Measurements from ENCODE around the gene SAMD3.
"Not testable (repeated sequence)": the region's sequence is repeated elsewhere in the genome, so short reads cannot be mapped to it uniquely, and the experiment has no call there.

The SAMD3 gene

DNA sequence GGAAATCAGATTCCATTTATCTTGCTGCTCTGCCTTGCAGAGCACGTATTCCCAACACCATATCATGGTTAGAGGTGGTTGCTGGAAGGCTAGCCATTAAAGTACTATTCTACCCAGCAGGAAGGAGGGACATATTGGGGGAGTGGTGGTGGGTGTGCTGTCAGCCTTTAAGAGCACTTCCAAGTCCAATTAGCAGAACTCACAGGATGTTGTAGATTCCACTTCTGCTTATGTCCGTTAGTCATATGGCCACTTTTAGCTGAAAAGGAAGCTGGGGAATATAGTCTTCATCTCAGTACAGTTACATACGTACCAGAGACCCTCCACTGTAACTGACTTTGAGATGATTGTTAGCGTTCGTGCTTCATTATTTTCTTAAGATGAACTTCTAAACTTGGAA, 94.4 kb downstream of the SAMD3 start:
- no peak for DNase-seq

- DNase-seq: no peak
These were observed 95.6 kb downstream of the SAMD3 start for GRCh38 chr6:130127195-130127594.

DNA sequence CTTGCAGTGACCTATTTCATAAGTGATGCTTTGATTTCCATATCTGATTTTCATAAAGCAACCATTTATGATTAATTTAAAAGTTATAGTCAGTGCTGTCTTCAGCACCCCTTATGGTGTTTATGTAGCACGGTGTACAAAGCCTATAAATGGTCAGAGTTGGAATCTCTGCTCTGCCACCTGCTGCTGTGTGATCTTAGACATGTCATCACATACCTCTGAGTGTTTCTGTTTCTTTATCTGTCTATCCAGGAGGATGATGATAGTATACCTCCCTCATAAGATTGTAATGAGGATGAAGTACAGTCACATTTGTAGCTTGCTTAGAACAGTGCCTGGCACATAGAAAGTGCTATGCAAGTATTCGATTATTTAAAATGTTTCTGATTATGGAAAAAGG, 100.5 kb downstream of the SAMD3 start:
- DNase-seq: no peak

GRCh38 chr6:130120731-130121130, 102.0 kb downstream of the SAMD3 start:
- no peak for DNase-seq

GRCh38 chr6:130119211-130119610, 103.5 kb downstream of the SAMD3 start:
- no peak for DNase-seq

DNA sequence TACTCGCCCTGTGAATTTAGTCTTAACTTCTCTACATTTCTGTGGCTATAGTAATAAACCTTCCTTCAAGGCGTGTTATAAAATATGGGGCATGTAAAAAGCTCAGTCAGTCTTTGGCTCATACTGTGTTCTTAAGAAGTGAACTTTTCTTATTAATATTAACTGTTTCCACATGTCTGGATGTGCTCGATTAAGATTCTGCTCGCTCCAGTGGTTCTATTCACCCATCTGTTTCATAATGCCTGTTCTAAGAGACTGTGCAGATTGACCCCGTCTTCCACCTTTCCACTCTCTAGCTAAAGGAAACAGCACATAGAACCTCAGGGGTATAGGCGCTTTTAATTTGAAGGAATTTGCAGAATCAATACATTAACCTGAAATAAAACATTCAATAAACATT, 104.5 kb downstream of the SAMD3 start:
- no peak for DNase-seq

- not testable (repeated sequence) for DNase-seq
These were observed 105.5 kb downstream of the SAMD3 start for GRCh38 chr6:130117187-130117701.

- no peak for DNase-seq
These were observed 106.5 kb downstream of the SAMD3 start for GRCh38 chr6:130116273-130116672.

- no peak for DNase-seq
These were observed 107.7 kb downstream of the SAMD3 start for GRCh38 chr6:130115036-130115435.

GRCh38 chr6:130113201-130113710, 109.5 kb downstream of the SAMD3 start:
- DNase-seq: no peak

GRCh38 chr6:130111031-130111430, 111.7 kb downstream of the SAMD3 start:
- DNase-seq: no peak

DNA sequence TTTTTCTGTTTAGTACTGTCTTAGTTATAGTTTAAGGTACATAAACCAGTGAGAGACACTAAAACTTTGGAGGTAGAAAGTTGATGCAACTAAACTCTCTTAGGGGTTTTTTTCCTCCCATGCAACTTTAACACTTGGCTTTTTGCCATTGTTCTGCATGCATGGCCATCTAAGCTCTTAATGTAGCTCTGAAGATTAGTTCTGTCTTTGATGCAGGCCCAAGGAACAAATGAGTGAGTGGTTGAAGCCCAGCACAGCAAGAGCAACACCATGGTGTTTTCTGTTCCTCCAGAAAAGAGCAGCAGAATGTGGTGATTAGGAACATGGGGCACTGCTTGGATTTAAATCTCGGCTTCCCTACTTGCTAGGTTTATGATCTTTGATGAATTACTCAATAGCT, 115.0 kb downstream of the SAMD3 start:
- no peak for DNase-seq

DNA sequence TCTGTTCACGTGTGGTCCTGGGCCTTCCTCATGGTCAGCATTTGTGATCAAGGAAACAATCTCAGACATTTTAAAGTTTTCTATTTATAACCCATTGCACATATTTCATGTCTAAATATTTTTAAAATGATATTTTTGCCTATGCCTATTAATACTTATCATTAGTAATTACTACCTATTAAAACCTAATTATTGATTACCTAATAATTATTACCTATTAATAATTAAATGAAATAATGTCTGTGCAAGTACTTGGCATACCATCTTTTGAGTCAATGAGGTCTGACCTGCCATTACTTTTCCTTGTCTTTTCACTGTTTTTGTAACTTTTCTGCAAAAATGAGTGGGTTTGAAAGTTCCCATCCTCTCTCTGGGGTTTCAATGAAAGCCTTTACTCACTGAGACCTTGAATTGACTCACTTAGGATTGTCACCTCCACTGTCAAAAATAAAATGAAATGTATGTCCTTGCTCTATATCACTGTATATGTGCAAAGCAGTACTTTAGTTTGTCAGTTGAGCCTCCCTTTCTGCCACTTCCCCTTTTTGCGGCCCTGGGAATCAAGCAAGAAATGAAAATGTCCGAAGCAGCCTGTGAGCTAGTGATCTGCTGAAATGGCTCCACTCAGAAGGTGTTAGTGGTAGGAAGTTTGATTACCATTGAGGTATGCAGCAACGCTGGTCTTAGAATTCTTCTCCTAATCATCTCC, 116.6 kb downstream of the SAMD3 start:
- DNase-seq: no peak

GRCh38 chr6:130099119-130099518, 123.6 kb downstream of the SAMD3 start:
- no peak for DNase-seq

DNA sequence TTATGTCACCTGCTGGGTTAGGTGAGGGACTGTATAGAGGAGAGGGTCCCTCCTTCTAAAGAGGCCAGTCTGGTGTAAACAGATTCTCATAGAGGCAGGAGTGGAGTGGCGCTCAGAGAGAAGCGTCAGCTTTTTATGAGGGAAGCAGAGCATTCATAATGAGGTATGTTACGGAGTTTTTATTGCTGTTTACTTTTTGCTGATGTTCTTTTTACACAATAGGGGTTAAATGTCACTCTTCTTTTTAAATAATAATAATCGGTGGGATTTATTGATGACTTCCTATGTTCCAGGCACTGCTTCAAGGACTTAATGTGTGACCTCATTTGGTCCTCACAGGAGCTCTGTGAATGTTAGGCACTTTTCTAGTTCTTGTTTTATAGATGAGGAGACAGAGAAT, 124.4 kb downstream of the SAMD3 start:
- DNase-seq: peak; percentile 37

All from NCI-H345 (cell line).